ENCODE measurements around the gene NADK.
"Not testable (repeated sequence)": the region's sequence is repeated elsewhere in the genome, so short reads cannot be mapped to it uniquely, and the experiment has no call there.

Gene NADK

GRCh38 chr1:1763657-1764621, 14.3 kb downstream of the NADK start:
- DNase-seq (ENCODE audit: low read depth in 2 of 2) = no peak

- no peak for DNase-seq (ENCODE audit: low read depth in 2 of 2)
Measured at GRCh38 chr1:1761504-1762376, 16.5 kb downstream of the NADK start.

GRCh38 chr1:1760715-1761114, 17.6 kb downstream of the NADK start:
- no peak for DNase-seq (ENCODE audit: low read depth in 2 of 2)

DNA sequence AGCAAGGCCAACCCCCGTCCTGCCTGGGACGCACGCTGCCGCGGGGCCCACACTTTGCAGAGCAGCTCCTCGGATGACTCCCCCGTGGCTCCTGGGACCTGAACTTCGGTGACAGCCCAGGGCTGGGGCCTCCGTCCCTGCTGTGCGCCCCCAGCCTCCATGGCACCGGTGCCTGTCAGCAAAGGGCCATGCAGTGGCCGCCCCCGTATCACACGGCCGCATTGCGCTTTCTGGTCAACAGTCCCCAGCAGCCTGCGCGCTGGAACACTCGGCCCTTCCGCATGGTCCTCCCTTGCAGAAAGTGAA, 18.0 kb downstream of the NADK start:
- DNase-seq (ENCODE audit: low read depth in 2 of 2) = no peak

GRCh38 chr1:1759456-1760344, 18.6 kb downstream of the NADK start:
- no peak for DNase-seq (ENCODE audit: low read depth in 2 of 2)

GRCh38 chr1:1758692-1759455, 19.4 kb downstream of the NADK start:
- no peak for DNase-seq (ENCODE audit: low read depth in 2 of 2)

DNA sequence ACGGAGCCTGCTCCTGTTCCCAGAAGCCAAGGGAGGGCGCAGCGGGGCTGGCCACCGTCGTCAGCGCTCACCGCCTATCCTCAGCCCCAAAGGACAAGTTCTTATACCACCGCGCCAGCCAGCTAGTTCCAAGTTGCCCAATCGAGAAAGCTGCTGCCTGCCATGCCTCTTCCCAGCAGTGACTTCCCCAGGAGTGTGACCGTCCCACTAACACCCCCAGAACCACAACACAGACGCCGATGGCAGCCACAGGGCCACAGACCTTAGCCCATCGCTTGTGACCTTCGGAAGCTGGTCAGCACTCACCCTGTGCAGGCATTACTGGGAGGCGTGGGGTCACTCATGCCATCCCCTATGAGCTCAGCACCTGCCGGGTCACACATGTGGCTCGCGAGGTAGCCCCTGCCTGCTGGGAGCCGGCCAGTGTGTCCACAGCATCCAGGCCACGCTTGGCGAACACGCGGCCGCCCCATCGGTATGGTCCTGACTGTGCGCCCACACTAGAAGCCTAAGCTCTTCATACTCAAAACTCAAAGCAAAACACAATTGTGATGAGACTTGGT, 20.1 kb downstream of the NADK start:
- no peak for DNase-seq (ENCODE audit: low read depth in 2 of 2)

DNA sequence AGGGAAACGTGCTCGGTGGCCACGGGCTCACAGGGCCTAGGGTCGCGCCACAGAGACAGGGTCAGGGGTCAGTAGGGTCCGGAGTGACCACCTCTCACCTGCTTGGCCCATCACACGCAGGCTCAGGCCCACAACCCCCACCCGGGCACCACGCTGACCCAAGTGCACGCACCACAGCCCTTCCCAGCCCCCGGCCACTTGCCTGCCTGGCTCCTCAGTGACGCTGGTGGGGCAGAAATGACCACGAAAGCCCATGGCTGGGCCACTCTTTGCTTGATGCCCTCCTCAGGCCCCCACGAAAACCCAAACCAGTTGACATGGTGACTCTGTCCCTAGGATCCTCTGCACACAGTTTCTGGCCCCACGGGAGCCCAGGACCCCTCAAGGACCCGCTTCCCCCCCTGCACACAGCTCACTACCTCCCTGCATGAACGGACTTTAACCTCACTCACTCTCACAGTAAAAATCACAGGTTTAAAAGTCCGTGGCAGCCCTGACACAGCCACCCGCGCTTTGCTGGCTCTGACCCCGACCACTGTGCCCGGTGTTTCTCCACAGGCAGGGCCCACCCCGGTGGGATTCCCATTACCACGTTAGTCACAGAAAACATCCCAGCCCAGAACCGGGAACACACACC, 20.7 kb downstream of the NADK start:
- no peak for DNase-seq (ENCODE audit: low read depth in 2 of 2)

GRCh38 chr1:1756661-1757421, 21.4 kb downstream of the NADK start:
- no peak for DNase-seq (ENCODE audit: low read depth in 2 of 2)

DNA sequence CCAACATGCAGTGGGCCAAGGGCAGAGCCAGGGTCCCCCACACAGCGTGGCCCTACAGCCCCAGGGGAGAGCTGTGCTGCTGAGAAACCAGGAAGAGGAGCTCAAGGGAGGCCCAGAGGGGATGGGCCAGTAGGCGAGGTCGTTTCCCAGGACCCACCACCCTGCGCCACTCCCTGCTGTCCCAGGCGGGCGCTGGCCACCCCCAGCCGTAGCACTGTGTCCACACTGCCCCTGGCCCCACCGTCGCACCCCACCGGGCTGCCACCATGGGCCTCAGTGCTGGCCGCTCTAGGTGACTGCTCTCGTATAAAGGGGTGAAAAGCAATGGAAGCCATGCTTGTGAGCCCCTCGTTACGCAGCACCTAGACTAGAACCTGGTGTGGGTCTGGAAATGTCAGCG, 22.4 kb downstream of the NADK start:
- DNase-seq (ENCODE audit: low read depth in 2 of 2) = no peak

GRCh38 chr1:1755426-1755825, 22.8 kb downstream of the NADK start:
- no peak for DNase-seq (ENCODE audit: low read depth in 2 of 2)

- no peak for DNase-seq (ENCODE audit: low read depth in 2 of 2)
Measured at GRCh38 chr1:1754051-1754815, 24.0 kb downstream of the NADK start.

DNA sequence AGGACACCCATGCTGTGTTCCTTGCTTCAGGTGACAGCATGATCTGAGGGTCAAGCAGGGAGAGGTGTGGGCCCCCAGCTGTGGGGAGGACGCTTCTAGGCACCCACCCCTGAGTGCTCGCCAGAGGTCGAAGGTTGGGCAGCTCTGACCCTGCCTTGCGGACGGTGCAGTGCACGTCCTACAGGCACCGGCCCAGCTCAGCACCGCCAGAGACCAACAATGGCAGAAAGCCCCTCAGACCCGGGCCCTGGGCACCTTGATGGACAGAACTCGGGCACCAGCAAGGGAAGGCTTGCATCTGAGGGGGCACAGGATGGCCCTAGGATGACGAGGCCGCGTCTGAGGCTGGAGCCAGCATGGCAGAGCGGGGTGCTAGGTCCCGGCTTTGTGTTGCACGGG, 24.7 kb downstream of the NADK start:
- no peak for DNase-seq (ENCODE audit: low read depth in 2 of 2)

DNA sequence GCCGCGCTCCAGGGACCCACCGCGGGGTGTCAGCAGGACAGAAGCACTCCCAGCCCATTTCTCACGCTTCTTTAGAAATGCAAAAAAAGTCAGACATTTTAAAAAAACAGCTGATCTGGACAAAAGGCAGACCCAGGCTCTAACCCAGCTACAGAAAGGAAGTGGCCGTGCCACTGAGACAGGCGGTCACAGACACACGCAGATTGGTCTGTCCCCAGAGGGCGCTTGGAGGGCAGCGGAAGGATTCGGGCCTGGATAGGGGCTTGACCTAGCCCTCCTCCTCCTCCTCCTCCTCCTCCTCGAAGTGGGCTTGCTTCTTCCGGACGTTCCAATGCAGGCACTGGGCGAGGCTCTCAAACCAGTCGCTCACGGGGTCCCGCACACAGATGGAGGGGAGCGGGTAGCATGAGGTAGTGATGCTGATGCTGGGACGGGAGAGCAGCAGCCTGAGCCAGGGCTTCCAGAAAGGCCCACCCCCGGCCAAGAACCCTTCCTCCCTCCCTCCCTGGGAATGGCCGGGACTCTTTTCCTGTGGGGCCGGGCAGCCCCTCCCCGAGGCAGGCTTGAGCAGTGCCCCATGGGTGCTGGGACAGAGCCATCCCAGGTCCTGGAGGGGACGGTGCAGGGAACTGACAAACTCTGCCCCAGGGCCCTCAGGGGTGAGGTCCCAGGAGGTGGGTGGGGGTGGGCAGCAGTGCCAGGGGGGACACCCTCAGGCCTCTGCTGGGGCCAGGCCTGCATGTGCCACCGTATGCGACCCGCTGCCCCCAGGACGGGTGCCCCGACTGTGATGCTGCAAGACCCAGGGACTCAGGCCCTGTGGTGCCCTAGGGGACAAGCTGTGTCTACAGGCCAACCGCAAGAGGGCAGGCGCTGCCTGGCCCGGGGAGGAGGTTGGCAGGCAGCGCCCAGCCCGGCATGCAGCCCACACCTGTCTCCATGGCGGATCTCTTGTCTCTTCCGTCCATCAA, 25.3 kb downstream of the NADK start:
- no peak for DNase-seq (ENCODE audit: low read depth in 2 of 2)

DNA sequence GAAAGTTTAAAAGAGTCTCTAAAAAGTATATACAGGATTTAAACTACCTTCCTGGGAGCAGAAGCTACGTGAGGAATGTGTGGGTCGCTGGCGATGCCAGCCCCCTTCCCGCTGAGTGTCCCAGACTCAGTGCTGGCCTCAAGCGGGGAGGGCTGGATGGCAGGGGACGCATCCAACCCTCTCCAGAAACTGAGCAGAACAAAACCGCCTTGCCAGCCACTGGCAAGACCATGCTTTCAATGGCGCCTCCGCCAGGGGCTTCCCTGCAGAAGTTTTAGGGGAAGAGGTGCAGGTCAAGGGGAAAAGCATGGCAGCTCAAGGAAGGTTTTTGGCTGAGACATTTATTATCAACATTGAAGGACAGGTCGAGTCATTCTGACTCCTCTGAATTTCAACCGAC, 26.1 kb downstream of the NADK start:
- DNase-seq (ENCODE audit: low read depth in 2 of 2) = no peak

DNA sequence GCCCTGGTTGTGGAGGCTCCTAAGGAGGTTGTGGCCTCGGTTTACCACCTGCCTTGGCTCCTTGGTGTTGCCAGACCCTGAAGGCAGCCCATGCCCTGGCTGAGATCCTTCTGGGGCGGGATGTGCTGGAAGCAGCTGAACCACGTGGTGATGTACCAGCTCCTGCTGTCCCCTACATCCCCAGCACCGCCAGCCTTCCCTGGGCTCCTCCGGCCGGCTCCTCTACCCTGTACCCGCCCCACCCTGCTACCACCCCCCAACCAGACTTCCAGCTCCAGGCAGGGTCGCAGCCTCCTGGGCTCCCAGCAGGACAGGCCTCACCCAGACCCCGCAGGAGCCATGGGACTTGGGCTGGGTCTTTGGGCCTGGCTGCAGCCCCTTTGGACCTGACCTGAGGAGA, 28.3 kb downstream of the NADK start:
- DNase-seq (ENCODE audit: low read depth in 2 of 2) = not testable (repeated sequence)

- no peak for DNase-seq (ENCODE audit: low read depth in 2 of 2)
Measured at GRCh38 chr1:1748686-1749321, 29.5 kb downstream of the NADK start.
